ENCODE results near the gene BNIPL.

DNA sequence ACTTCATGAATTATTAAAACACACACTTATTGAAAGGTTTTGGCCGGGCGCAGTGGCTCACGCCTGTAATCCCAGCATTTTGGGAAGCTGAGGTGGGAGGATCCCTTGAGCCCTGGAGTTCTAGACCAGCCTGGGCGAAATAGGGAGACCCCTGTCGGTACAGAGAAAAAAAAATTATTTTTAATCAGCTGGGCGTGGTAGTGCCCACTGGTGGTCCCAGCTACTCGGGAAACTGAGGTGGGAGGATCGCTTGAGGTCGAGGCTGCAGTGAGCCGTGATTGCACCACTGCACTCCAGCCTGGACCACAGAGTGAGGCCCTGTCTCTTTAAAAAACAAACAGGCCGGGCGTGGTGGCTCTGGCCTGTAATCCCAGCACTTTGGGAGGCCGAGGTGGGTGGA is 35.8 kb downstream of the BNIPL start:
- TF ChIP-seq, protein P1, sequence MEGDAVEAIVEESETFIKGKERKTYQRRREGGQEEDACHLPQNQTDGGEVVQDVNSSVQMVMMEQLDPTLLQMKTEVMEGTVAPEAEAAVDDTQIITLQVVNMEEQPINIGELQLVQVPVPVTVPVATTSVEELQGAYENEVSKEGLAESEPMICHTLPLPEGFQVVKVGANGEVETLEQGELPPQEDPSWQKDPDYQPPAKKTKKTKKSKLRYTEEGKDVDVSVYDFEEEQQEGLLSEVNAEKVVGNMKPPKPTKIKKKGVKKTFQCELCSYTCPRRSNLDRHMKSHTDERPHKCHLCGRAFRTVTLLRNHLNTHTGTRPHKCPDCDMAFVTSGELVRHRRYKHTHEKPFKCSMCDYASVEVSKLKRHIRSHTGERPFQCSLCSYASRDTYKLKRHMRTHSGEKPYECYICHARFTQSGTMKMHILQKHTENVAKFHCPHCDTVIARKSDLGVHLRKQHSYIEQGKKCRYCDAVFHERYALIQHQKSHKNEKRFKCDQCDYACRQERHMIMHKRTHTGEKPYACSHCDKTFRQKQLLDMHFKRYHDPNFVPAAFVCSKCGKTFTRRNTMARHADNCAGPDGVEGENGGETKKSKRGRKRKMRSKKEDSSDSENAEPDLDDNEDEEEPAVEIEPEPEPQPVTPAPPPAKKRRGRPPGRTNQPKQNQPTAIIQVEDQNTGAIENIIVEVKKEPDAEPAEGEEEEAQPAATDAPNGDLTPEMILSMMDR (IDR thresholded peaks at IDR 0.05), result no peak
- TF ChIP-seq POLR2AphosphoS5 (IDR thresholded peaks at IDR 0.05; ENCODE audit: low read depth, low read length) (no peak), SIN3A (IDR thresholded peaks at IDR 0.05; ENCODE audit: borderline replicate concordance, insufficient read depth, low read depth, low read length) (no peak), TCF7L2 (IDR thresholded peaks at IDR 0.05; ENCODE audit: low read depth, low read length) (no peak)
- TF ChIP-seq, protein P2, sequence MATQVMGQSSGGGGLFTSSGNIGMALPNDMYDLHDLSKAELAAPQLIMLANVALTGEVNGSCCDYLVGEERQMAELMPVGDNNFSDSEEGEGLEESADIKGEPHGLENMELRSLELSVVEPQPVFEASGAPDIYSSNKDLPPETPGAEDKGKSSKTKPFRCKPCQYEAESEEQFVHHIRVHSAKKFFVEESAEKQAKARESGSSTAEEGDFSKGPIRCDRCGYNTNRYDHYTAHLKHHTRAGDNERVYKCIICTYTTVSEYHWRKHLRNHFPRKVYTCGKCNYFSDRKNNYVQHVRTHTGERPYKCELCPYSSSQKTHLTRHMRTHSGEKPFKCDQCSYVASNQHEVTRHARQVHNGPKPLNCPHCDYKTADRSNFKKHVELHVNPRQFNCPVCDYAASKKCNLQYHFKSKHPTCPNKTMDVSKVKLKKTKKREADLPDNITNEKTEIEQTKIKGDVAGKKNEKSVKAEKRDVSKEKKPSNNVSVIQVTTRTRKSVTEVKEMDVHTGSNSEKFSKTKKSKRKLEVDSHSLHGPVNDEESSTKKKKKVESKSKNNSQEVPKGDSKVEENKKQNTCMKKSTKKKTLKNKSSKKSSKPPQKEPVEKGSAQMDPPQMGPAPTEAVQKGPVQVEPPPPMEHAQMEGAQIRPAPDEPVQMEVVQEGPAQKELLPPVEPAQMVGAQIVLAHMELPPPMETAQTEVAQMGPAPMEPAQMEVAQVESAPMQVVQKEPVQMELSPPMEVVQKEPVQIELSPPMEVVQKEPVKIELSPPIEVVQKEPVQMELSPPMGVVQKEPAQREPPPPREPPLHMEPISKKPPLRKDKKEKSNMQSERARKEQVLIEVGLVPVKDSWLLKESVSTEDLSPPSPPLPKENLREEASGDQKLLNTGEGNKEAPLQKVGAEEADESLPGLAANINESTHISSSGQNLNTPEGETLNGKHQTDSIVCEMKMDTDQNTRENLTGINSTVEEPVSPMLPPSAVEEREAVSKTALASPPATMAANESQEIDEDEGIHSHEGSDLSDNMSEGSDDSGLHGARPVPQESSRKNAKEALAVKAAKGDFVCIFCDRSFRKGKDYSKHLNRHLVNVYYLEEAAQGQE (IDR thresholded peaks at IDR 0.05; ENCODE audit: insufficient read depth in 1 of 2, low read depth in 2 of 2, low read length in 1 of 2), result no peak

Measured in Panc1 (cell line).